ENCODE results near the gene GCDH. TPM values are rescaled to one million over a fixed set of nuclear protein-coding genes. Genes with fewer than 3 reads are reported as not detected.
"Not testable (repeated sequence)": the region's sequence is repeated elsewhere in the genome, so short reads cannot be mapped to it uniquely, and the experiment has no call there.

The GCDH gene
- total RNA-seq, 2 experiments from 2014 or later = 39.7 to 43.4 TPM

DNA sequence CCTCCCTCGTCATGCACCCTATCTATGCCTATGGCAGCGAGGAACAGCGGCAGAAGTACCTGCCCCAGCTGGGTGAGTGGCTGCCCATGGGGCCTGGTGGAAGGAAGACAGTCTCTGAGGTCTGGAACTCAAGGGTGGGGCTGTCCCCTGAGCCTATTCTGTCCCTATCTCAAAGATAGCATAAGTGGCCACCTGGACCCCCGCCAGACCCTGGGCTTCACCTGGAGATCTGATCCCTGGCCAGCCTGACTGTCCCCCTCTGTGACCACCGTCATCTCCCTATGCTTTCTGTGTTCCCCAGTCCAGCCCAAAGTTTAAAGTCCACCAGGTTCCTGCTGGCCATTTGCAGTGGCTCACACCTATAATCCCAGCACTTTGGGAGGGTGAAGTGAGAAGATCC lies 2.6 kb downstream of the GCDH start:
- DNase-seq = no peak
- POLR2A ChIA-PET = no interaction called here

DNA sequence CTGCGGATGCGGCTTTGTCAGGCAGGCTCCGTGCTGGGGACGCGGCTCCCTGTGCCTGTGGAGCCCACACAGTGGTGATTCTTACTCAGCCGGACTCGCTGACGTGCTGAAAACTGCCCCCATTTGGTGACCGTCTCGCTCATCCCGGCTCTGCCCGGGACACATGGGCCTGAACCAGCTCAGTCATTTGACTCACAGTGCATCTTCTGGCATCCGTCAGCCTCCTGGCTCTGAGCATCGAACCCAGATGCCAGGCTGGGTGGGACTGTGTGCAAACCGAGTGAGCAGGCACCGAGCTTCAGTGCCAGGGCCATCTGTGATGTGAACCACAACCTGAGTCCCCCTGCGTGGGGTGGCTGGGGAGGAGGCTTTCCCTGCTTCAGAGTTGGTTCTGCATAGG lies 5.5 kb downstream of the GCDH start:
- DNase-seq (no peak), ATAC-seq (ENCODE audit: low read depth) (no peak)
- peaks cover 21% of the 10 kb centered on the region for H3K36me3 Mint-ChIP-seq
- H3K27me3 Mint-ChIP-seq = no peaks in the 10 kb centered on the region
- no peak overlapping the region for H3K27ac Mint-ChIP-seq
- POLR2A ChIA-PET = interaction anchor here (1.8 kb wide), 1 partner anchor 11 kb away, joined by 5 read pairs; no protein-coding TSS in a partner anchor
- no peak overlapping the region for H3K4me3 Mint-ChIP-seq
- peaks cover 16% of the 10 kb centered on the region for H3K4me1 Mint-ChIP-seq
- no peaks in the 10 kb centered on the region for H3K9me3 Mint-ChIP-seq

More for the DNA sequence above, 2.6 kb downstream of the GCDH start:
- Mint-ChIP-seq H3K4me1 (peaks cover 17% of the 10 kb centered on the region), H3K9me3 (no peaks in the 10 kb centered on the region), H3K36me3 (peaks cover 14% of the 10 kb centered on the region), H3K4me3 (no peak overlapping the region), H3K27me3 (no peaks in the 10 kb centered on the region), H3K27ac (no peak overlapping the region)
- ATAC-seq (ENCODE audit: low read depth) = no peak

DNA sequence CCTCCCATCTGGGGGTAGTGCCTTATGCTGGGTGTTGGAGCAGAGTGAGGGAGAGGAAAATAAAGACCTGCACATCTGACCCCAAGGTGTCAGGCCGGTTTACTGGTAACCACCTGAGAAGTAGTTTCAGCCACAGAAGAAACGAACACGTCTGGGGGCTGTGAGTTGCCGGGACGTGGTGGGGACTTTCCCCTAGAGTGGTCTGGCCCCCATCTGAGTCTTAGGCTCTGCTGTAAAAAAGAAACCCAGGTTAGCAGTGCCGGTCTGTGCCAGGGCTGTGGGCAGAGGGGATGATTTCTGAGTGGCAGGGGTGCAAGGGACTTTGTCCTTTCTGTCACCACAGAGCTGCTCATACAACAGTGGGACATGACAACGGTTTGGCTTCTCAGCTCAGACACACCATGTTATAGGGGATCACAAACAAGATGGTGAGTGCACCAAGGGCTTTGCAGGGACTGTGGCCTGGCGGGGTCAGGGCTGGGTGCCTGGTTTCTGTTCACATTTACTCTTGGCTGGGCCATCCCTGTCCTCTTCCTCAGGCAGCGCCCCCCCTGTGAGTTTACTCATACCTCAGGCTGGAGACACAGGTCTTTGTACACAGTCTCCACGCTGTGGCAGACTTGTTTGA lies 9.0 kb downstream of the GCDH start:
- Mint-ChIP-seq H3K4me1 (peaks cover 10% of the 10 kb centered on the region), H3K9me3 (no peaks in the 10 kb centered on the region), H3K27me3 (no peaks in the 10 kb centered on the region), H3K36me3 (peaks cover 15% of the 10 kb centered on the region), H3K27ac (peak overlapping the region; percentile 69), H3K4me3 (peak overlapping the region; percentile 42)
- DNase-seq (no peak), ATAC-seq (ENCODE audit: low read depth) (peak; percentile 76)
- POLR2A ChIA-PET = interaction anchor here (1.4 to 2.6 kb wide), 3 partner anchors 9 to 34 kb away, joined by 5 to 10 read pairs (median 5); partner anchors contain the start of genes FARSA and GCDH

GRCh38 chr19:12907166-12907565 lies 16.2 kb downstream of the GCDH start:
- H3K27ac Mint-ChIP-seq = no peak overlapping the region
- no peaks in the 10 kb centered on the region for H3K9me3 Mint-ChIP-seq
- no peak overlapping the region for H3K4me3 Mint-ChIP-seq
- no peak for ATAC-seq (ENCODE audit: low read depth)
- no peak for DNase-seq
- no peaks in the 10 kb centered on the region for H3K27me3 Mint-ChIP-seq
- POLR2A ChIA-PET = interaction anchor here (1.5 kb wide), 1 partner anchor 16 kb away, joined by 3 read pairs; the partner anchor contains the start of gene GCDH
- no peaks in the 10 kb centered on the region for H3K36me3 Mint-ChIP-seq
- H3K4me1 Mint-ChIP-seq = peaks cover 5% of the 10 kb centered on the region

DNA sequence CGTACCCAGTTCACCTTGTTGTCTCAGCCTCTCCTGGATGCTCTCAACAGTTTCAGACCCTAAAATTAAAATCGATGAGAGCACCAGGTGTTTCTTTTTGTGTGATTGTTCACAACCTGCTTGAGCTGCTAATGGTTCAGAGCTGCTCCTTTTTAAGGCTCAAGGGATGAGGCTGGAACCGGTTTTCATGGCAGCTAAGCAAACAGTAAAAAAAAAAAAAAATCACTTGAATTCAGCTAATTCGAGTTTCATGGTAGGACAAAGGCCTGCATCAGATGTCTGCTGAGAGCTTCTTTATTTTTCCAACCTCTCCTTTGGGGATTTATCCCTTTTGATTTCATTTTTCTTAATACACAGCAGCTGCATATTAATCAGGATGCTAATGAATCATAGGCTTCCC lies 21.6 kb downstream of the GCDH start:
- Mint-ChIP-seq H3K27me3 (no peaks in the 10 kb centered on the region), H3K27ac (no peak overlapping the region), H3K9me3 (no peaks in the 10 kb centered on the region), H3K4me3 (no peak overlapping the region), H3K4me1 (peaks cover 25% of the 10 kb centered on the region), H3K36me3 (no peaks in the 10 kb centered on the region)
- DNase-seq (no peak), ATAC-seq (ENCODE audit: low read depth) (no peak)
- POLR2A ChIA-PET = interaction anchor here (3.4 to 3.6 kb wide), 2 partner anchors 21 to 26 kb away, joined by 25 to 27 read pairs; partner anchors contain the start of genes CALR and GCDH

- H3K36me3 Mint-ChIP-seq = no peaks in the 10 kb centered on the region
- peaks cover 25% of the 10 kb centered on the region for H3K4me1 Mint-ChIP-seq
- no peak overlapping the region for H3K4me3 Mint-ChIP-seq
- POLR2A ChIA-PET = interaction anchor here (0.6 to 3.6 kb wide), 10 partner anchors 11 to 40 kb away, joined by 3 to 27 read pairs (median 8); partner anchors contain the start of genes CALR, DNASE2, FARSA and GCDH
- no peaks in the 10 kb centered on the region for H3K9me3 Mint-ChIP-seq
- H3K27me3 Mint-ChIP-seq = no peaks in the 10 kb centered on the region
- no peak for DNase-seq
- H3K27ac Mint-ChIP-seq = peak overlapping the region; percentile 73
- no peak for ATAC-seq (ENCODE audit: low read depth)
Measured at GRCh38 chr19:12913011-12913561, 22.1 kb downstream of the GCDH start.

DNA sequence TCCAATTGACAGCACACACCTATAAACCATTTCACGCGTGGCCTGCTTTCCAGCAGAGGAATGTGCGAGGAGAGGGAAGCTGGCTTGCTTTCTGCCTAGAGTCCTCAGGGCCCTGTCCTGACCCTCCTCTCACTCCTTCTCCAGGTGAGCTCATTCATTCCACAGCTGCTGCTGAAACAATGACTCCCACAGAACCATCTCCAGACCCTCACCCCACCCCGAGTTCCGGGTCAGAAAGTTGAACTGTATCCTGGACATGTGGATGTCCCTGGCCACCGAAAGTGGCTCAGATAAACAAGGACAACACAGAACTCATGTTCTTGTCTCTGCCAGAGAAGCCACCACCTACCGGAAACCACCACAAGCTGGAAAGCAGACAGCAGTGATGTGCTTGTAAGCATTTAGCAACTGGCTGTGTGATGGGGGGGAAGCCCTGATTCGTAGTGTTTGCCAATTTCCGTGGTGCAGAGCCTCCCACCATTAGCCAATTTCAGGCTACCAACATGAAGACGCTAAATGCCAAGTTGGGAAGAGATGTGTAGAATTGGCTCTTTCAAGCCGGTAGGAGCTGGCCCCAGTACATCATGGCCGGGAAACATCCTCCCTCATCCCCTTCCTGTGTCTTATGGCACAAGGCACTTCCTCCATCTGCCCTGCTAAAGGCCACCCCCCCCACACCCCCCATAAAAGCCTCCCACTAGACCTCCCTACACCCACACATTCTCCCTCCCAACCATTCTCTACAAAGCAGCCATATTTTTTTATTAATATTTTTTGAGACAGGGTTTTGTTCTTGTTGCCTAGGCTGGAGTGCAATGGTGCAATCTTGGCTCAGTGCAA lies 23.1 kb downstream of the GCDH start:
- no peaks in the 10 kb centered on the region for H3K27me3 Mint-ChIP-seq
- peak; percentile 61 for DNase-seq
- ATAC-seq (ENCODE audit: low read depth) = peak; percentile 88
- peak overlapping the region; percentile 97 for H3K27ac Mint-ChIP-seq
- H3K36me3 Mint-ChIP-seq = no peaks in the 10 kb centered on the region
- H3K9me3 Mint-ChIP-seq = no peaks in the 10 kb centered on the region
- peak overlapping the region; percentile 70 for H3K4me3 Mint-ChIP-seq
- POLR2A ChIA-PET = interaction anchor here (0.6 to 3.6 kb wide), 13 partner anchors 10 to 51 kb away, joined by 3 to 27 read pairs (median 5); partner anchors contain the start of genes CALR, DNASE2, FARSA and GCDH
- H3K4me1 Mint-ChIP-seq = peaks cover 28% of the 10 kb centered on the region

DNA sequence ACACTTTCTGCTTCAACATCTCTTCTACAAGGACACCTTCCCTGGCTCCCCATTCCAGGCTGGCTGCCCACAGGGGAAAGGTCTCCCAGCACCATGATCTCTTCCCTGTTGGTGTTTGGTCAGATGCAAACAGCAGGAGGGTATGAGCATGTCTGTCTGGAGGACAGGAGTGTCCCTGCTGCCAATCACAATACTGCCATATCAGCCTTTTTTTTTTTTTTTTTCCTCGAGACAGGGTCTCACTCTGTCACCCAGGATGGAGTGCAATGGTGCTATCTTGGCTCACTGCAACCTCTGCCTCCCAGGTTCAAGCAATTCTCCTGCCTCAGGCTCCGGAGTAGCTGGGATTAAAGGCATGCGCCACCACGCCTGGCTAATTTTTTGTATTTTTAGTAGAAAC lies 24.9 kb downstream of the GCDH start:
- H3K4me1 Mint-ChIP-seq = peaks cover 31% of the 10 kb centered on the region
- H3K36me3 Mint-ChIP-seq; H3K4me3 Mint-ChIP-seq; DNase-seq; H3K9me3 Mint-ChIP-seq; ATAC-seq (ENCODE audit: low read depth); H3K27me3 Mint-ChIP-seq: not testable (repeated sequence)
- H3K27ac Mint-ChIP-seq = peak overlapping the region; percentile 61
- POLR2A ChIA-PET = interaction anchor here (0.5 to 3.6 kb wide), 3 partner anchors 17 to 140 kb away, joined by 4 to 25 read pairs (median 18); partner anchors contain the start of genes CALR and FARSA

GRCh38 chr19:12918253-12918652 lies 27.3 kb downstream of the GCDH start:
- no peaks in the 10 kb centered on the region for H3K9me3 Mint-ChIP-seq
- POLR2A ChIA-PET = interaction anchor here (1.0 to 1.4 kb wide), 3 partner anchors 8 to 47 kb away, joined by 3 read pairs; no protein-coding TSS in a partner anchor
- H3K4me1 Mint-ChIP-seq = peaks cover 28% of the 10 kb centered on the region
- H3K27ac Mint-ChIP-seq = peak overlapping the region; percentile 87
- DNase-seq = no peak
- H3K27me3 Mint-ChIP-seq = no peaks in the 10 kb centered on the region
- peaks cover 7% of the 10 kb centered on the region for H3K36me3 Mint-ChIP-seq
- H3K4me3 Mint-ChIP-seq = peak overlapping the region; percentile 64
- ATAC-seq (ENCODE audit: low read depth) = no peak

GRCh38 chr19:12921047-12921446 lies 30.1 kb downstream of the GCDH start:
- DNase-seq (no peak), ATAC-seq (ENCODE audit: low read depth) (no peak)
- POLR2A ChIA-PET = interaction anchor here (0.7 to 1.9 kb wide), 5 partner anchors 10 to 101 kb away, joined by 3 to 8 read pairs (median 5); partner anchors contain the start of gene CALR
- peak overlapping the region; percentile 60 for H3K27ac Mint-ChIP-seq
- H3K9me3 Mint-ChIP-seq = no peaks in the 10 kb centered on the region
- no peaks in the 10 kb centered on the region for H3K27me3 Mint-ChIP-seq
- no peak overlapping the region for H3K4me3 Mint-ChIP-seq
- H3K4me1 Mint-ChIP-seq = peaks cover 10% of the 10 kb centered on the region
- H3K36me3 Mint-ChIP-seq = peaks cover 18% of the 10 kb centered on the region

- peaks cover 10% of the 10 kb centered on the region for H3K4me1 Mint-ChIP-seq
- no peak overlapping the region for H3K27ac Mint-ChIP-seq
- POLR2A ChIA-PET = interaction anchor here (1.6 kb wide), 1 partner anchor 9 kb away, joined by 3 read pairs; no protein-coding TSS in a partner anchor
- no peak overlapping the region for H3K4me3 Mint-ChIP-seq
- no peaks in the 10 kb centered on the region for H3K9me3 Mint-ChIP-seq
- DNase-seq (no peak), ATAC-seq (ENCODE audit: low read depth) (no peak)
- H3K36me3 Mint-ChIP-seq = peaks cover 24% of the 10 kb centered on the region
- H3K27me3 Mint-ChIP-seq = no peaks in the 10 kb centered on the region
Measured at GRCh38 chr19:12922959-12923358, 32.0 kb downstream of the GCDH start.

GRCh38 chr19:12924621-12925310 lies 33.8 kb downstream of the GCDH start:
- ATAC-seq (ENCODE audit: low read depth) (no peak), DNase-seq (no peak)
- Mint-ChIP-seq H3K27me3 (no peaks in the 10 kb centered on the region), H3K4me3 (no peak overlapping the region), H3K9me3 (no peaks in the 10 kb centered on the region), H3K27ac (no peak overlapping the region), H3K36me3 (peaks cover 33% of the 10 kb centered on the region), H3K4me1 (peaks cover 4% of the 10 kb centered on the region)
- POLR2A ChIA-PET = interaction anchor here (1.3 to 1.6 kb wide), 2 partner anchors 11 to 13 kb away, joined by 3 read pairs; no protein-coding TSS in a partner anchor
